Neutrophil (primary cell): Measurements from ENCODE around the gene TSPAN5.

ENCODE experiments used
- H3K27ac ChIP-seq: fragments of 200-600 bp; sonication (generic); 2 replicates; pipeline ENCODE4 v1.5.1; 2016; ENCODE audit warnings: mild to moderate bottlenecking, moderate library complexity
- H3K27me3 ChIP-seq: fragments of 200-600 bp; sonication (generic); 2 replicates; pipeline ENCODE4 v1.6.0; 2016; ENCODE audit warnings: mild to moderate bottlenecking
- H3K36me3 ChIP-seq: fragments of 200-600 bp; sonication (generic); 2 replicates; pipeline ENCODE4 v1.5.1; 2017
- H3K4me1 ChIP-seq, 2 experiments: fragments of 200-600 bp in 1 of 2; sonication (generic) in 1 of 2; 1 replicate in 1 of 2; 2 replicates in 1 of 2; pipeline versions ENCODE4 v1.5.1 to v1.6.1; 2013 to 2016; ENCODE audit warnings: low read depth in 1 of 2, low read length in 1 of 2, mild to moderate bottlenecking in 1 of 2, moderate library complexity in 1 of 2; ENCODE audit not compliant: control insufficient read depth in 1 of 2, insufficient read depth in 1 of 2
- H3K4me3 ChIP-seq, 2 experiments: fragments of 200-600 bp in 1 of 2; sonication (generic) in 1 of 2; 1 replicate in 1 of 2; 2 replicates in 1 of 2; pipeline ENCODE4 v1.5.1; 2013 to 2016; ENCODE audit warnings: low read depth in 1 of 2, low read length in 1 of 2, mild to moderate bottlenecking in 1 of 2, moderate library complexity in 1 of 2
- H3K9me3 ChIP-seq: fragments of 200-600 bp; sonication (generic); 2 replicates; pipeline ENCODE4 v1.5.1; 2016
- CTCF ChIP-seq: fragments of 200-600 bp; sonication (generic); IDR thresholded peaks from 2 replicates; pipeline ENCODE4 v1.5.1; 2016; ENCODE audit warnings: antibody characterized with exemption

Gene TSPAN5

GRCh38 chr4:98634061-98634460 is 24.4 kb downstream of the TSPAN5 start:
- no peak overlapping the region for H3K27ac ChIP-seq
- no peaks in the 10 kb centered on the region for H3K4me1 ChIP-seq
- no peaks in the 10 kb centered on the region for H3K36me3 ChIP-seq
- H3K27me3 ChIP-seq = no peaks in the 10 kb centered on the region
- no peaks in the 10 kb centered on the region for H3K9me3 ChIP-seq
- no peak for TF ChIP-seq CTCF
- H3K4me3 ChIP-seq = no peak overlapping the region

DNA sequence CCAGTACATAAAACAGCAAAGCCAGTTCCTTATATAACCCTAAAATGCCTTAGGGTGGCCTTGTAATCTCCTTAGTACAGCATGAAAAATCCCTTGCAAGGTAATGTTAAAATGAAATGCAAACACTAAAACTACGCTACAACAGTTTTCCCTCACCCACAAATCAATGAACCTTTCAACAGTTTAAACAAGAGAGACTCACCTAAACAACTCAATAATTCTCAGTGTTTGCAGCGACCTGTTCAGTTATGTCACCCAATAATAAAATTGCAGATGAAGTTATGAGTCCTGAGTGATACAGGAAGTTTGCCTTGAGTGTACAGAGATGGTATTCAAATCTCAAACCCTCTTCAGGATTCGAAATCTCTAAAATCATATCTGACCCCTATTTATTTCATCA is 25.3 kb downstream of the TSPAN5 start:
- H3K27me3 ChIP-seq = no peaks in the 10 kb centered on the region
- H3K27ac ChIP-seq = no peak overlapping the region
- H3K36me3 ChIP-seq = no peaks in the 10 kb centered on the region
- no peak for TF ChIP-seq CTCF
- no peaks in the 10 kb centered on the region for H3K4me1 ChIP-seq
- H3K9me3 ChIP-seq = no peaks in the 10 kb centered on the region
- no peak overlapping the region for H3K4me3 ChIP-seq

DNA sequence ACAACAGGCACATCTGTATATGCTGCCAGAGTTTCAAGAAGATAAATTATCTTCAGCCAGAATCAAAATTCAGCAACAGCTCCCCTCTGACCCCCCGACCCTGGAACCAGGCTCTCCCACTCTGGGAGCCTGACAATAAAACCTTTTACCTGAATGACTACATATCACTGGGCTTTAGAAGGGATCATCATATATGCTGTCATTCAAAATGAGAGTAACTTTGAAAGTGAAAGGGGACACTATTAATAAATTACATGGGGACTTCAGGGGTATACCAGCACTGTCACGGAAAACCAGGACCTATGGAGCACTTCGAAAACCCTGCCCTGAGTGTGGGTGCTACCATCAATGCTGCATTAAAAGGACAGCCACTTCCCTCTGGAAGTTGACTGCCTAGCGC is 26.2 kb downstream of the TSPAN5 start:
- TF ChIP-seq CTCF = no peak
- Histone ChIP-seq H3K27me3 (no peaks in the 10 kb centered on the region), H3K27ac (no peak overlapping the region), H3K4me1 (no peaks in the 10 kb centered on the region), H3K9me3 (no peaks in the 10 kb centered on the region), H3K4me3 (no peak overlapping the region), H3K36me3 (no peaks in the 10 kb centered on the region)

DNA sequence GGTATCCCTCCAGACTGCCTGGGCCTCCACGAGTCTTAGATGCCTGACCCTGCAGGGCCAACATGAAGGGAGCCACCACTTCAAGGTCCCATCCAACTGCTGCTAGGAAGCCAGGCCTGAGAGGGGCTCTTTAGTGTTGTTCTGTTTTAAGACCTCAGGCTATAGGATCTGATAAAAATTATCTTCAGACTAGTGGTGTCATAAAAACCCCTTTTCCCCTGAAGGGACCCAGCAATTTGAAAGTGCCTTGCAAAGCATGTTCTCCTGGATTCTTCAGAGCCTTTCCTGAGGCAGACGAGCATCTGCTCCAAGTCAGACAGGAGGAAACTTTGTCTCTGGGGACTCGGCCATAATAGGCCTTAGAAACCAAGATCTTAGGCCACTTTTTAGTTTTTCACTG is 26.9 kb downstream of the TSPAN5 start:
- TF ChIP-seq CTCF = no peak
- Histone ChIP-seq H3K27me3 (no peaks in the 10 kb centered on the region), H3K36me3 (no peaks in the 10 kb centered on the region), H3K4me1 (no peaks in the 10 kb centered on the region), H3K27ac (no peak overlapping the region), H3K9me3 (no peaks in the 10 kb centered on the region), H3K4me3 (no peak overlapping the region)

- H3K27ac ChIP-seq = no peak overlapping the region
- TF ChIP-seq CTCF = no peak
- no peaks in the 10 kb centered on the region for H3K36me3 ChIP-seq
- no peaks in the 10 kb centered on the region for H3K9me3 ChIP-seq
- no peak overlapping the region for H3K4me3 ChIP-seq
- no peaks in the 10 kb centered on the region for H3K27me3 ChIP-seq
- no peaks in the 10 kb centered on the region for H3K4me1 ChIP-seq
These were observed 27.5 kb downstream of the TSPAN5 start for GRCh38 chr4:98630737-98631454.
